ENCODE data around the gene FKBP2. TPM values are rescaled to one million over a fixed set of nuclear protein-coding genes. Genes with fewer than 3 reads are reported as not detected.

Gene FKBP2
- total and polyA plus RNA-seq, 2 of the 13 experiments (the other 11 are each of a cell fraction or from before 2014, with no cell fraction given): 30.1 to 53.3 TPM

DNA sequence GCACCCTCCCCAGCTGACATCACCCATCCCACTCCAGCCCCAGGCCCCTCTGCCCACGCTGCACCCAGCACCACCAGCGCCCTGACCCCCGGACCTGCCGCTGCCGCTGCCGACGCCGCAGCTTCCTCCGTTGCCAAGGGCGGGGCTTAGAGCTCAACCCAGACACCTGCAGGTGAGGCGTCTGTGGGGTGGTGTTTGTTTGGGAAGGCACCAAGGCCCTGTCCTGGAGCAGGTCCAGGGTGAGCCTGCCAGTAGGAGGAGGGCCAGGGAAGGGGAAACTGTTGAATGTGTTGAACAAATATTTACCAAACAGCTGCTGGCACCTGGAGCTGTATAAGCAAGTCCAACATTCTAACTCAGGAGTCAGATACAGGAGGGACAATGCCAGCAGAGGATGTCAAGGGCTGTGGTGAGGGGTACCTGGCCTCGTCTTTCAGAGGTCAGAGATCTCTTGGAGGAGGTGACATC, 3.4 kb upstream of the FKBP2 start (continued):
- peak; percentile 90 for TF ChIP-seq ZNF687 (CRISPR knock-in tag; IDR thresholded peaks at IDR 0.05)
- no peak for TF ChIP-seq THYN1 (CRISPR knock-in tag; IDR thresholded peaks at IDR 0.05; ENCODE audit: borderline replicate concordance, low read depth)
- TF ChIP-seq FOXP1 (IDR thresholded peaks at IDR 0.05): no peak
- TF ChIP-seq FOXP1 (CRISPR knock-in tag; IDR thresholded peaks at IDR 0.05): peak; percentile 84
- no peak for TF ChIP-seq ZSCAN30 (CRISPR knock-in tag; IDR thresholded peaks at IDR 0.05)
- peak; percentile 85 for TF ChIP-seq ELF3 (CRISPR knock-in tag; IDR thresholded peaks at IDR 0.05)
- TF ChIP-seq, protein P1, sequence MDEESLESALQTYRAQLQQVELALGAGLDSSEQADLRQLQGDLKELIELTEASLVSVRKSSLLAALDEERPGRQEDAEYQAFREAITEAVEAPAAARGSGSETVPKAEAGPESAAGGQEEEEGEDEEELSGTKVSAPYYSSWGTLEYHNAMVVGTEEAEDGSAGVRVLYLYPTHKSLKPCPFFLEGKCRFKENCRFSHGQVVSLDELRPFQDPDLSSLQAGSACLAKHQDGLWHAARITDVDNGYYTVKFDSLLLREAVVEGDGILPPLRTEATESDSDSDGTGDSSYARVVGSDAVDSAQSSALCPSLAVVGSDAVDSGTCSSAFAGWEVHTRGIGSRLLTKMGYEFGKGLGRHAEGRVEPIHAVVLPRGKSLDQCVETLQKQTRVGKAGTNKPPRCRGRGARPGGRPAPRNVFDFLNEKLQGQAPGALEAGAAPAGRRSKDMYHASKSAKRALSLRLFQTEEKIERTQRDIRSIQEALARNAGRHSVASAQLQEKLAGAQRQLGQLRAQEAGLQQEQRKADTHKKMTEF (CRISPR knock-in tag; IDR thresholded peaks at IDR 0.05): peak; percentile 65
- TF ChIP-seq MAF1 (CRISPR knock-in tag; IDR thresholded peaks at IDR 0.05; ENCODE audit: borderline replicate concordance): no peak
- no peak for TF ChIP-seq HNRNPH1 (optimal IDR thresholded peaks at IDR 0.05; ENCODE audit: low read depth, low read length)
- 0 out of 2 replicates have a peak, but pooled peaks have one; percentile 80 for TF ChIP-seq ZNF451 (CRISPR knock-in tag; IDR thresholded peaks at IDR 0.05)
- TF ChIP-seq, protein P2, sequence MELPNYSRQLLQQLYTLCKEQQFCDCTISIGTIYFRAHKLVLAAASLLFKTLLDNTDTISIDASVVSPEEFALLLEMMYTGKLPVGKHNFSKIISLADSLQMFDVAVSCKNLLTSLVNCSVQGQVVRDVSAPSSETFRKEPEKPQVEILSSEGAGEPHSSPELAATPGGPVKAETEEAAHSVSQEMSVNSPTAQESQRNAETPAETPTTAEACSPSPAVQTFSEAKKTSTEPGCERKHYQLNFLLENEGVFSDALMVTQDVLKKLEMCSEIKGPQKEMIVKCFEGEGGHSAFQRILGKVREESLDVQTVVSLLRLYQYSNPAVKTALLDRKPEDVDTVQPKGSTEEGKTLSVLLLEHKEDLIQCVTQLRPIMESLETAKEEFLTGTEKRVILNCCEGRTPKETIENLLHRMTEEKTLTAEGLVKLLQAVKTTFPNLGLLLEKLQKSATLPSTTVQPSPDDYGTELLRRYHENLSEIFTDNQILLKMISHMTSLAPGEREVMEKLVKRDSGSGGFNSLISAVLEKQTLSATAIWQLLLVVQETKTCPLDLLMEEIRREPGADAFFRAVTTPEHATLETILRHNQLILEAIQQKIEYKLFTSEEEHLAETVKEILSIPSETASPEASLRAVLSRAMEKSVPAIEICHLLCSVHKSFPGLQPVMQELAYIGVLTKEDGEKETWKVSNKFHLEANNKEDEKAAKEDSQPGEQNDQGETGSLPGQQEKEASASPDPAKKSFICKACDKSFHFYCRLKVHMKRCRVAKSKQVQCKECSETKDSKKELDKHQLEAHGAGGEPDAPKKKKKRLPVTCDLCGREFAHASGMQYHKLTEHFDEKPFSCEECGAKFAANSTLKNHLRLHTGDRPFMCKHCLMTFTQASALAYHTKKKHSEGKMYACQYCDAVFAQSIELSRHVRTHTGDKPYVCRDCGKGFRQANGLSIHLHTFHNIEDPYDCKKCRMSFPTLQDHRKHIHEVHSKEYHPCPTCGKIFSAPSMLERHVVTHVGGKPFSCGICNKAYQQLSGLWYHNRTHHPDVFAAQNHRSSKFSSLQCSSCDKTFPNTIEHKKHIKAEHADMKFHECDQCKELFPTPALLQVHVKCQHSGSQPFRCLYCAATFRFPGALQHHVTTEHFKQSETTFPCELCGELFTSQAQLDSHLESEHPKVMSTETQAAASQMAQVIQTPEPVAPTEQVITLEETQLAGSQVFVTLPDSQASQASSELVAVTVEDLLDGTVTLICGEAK (IDR thresholded peaks at IDR 0.05): no peak
- TF ChIP-seq, protein P2 (CRISPR knock-in tag; IDR thresholded peaks at IDR 0.05): no peak
- TF ChIP-seq ZNF296 (CRISPR knock-in tag; conservative IDR thresholded peaks at IDR 0.05): no peak
- TF ChIP-seq ATF7 (IDR thresholded peaks at IDR 0.05): no peak
- 0 out of 2 replicates have a peak, but pooled peaks have one; percentile 33 for TF ChIP-seq ATF7 (CRISPR knock-in tag; IDR thresholded peaks at IDR 0.05)
- TF ChIP-seq EEA1 (CRISPR knock-in tag; IDR thresholded peaks at IDR 0.05; ENCODE audit: borderline replicate concordance): no peak

Data from HepG2 (cell line).